Measurements from ENCODE around the gene NSUN6.

- TF ChIP-seq, protein P1, sequence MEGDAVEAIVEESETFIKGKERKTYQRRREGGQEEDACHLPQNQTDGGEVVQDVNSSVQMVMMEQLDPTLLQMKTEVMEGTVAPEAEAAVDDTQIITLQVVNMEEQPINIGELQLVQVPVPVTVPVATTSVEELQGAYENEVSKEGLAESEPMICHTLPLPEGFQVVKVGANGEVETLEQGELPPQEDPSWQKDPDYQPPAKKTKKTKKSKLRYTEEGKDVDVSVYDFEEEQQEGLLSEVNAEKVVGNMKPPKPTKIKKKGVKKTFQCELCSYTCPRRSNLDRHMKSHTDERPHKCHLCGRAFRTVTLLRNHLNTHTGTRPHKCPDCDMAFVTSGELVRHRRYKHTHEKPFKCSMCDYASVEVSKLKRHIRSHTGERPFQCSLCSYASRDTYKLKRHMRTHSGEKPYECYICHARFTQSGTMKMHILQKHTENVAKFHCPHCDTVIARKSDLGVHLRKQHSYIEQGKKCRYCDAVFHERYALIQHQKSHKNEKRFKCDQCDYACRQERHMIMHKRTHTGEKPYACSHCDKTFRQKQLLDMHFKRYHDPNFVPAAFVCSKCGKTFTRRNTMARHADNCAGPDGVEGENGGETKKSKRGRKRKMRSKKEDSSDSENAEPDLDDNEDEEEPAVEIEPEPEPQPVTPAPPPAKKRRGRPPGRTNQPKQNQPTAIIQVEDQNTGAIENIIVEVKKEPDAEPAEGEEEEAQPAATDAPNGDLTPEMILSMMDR (IDR thresholded peaks at IDR 0.05) = no peak
- TF ChIP-seq POLR2A (IDR thresholded peaks at IDR 0.05; ENCODE audit: low read depth) (no peak), POLR2AphosphoS5 (IDR thresholded peaks at IDR 0.05) (no peak)
Observed at GRCh38 chr10:18533896-18534295, 117.5 kb downstream of the NSUN6 start.
